ENCODE results near the gene SOX3.
A peak's percentile ranks its signal among the peaks of the same experiment; 100 is the strongest.

DNA sequence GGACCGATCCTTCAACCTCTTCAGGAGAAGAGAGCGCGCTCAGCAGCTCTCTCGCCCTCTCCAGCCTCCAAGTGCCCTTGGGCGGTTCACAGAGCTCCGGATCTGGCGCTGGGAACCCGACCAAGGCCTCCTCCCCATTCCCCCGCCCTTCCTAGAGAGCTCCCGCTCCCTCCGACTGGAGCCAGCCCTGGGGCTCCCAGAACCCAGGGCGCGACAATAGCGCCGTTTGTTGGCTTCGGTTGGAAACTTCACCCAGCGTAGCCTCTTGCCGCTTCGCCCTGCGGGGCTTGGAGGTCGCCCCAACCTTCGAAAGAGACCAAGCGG is 3.1 kb upstream of the SOX3 start:
- TF ChIP-seq, protein P1, sequence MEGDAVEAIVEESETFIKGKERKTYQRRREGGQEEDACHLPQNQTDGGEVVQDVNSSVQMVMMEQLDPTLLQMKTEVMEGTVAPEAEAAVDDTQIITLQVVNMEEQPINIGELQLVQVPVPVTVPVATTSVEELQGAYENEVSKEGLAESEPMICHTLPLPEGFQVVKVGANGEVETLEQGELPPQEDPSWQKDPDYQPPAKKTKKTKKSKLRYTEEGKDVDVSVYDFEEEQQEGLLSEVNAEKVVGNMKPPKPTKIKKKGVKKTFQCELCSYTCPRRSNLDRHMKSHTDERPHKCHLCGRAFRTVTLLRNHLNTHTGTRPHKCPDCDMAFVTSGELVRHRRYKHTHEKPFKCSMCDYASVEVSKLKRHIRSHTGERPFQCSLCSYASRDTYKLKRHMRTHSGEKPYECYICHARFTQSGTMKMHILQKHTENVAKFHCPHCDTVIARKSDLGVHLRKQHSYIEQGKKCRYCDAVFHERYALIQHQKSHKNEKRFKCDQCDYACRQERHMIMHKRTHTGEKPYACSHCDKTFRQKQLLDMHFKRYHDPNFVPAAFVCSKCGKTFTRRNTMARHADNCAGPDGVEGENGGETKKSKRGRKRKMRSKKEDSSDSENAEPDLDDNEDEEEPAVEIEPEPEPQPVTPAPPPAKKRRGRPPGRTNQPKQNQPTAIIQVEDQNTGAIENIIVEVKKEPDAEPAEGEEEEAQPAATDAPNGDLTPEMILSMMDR (IDR thresholded peaks at IDR 0.05): peak in 2 of 4 donors; percentile 5 to 15
- TF ChIP-seq POLR2A (IDR thresholded peaks at IDR 0.05): no peak

Measured in right lobe of liver (tissue), 4 donors.